HT-29 (cell line): ENCODE results near the gene ZBP1. TPM values are rescaled to one million over a fixed set of nuclear protein-coding genes. Genes with fewer than 3 reads are reported as not detected.
"Not testable (repeated sequence)": the region's sequence is repeated elsewhere in the genome, so short reads cannot be mapped to it uniquely, and the experiment has no call there.

ENCODE experiments used
- DNase-seq: peaks from one replicate; pipeline ENCODE4 v3.0.0-alpha.2; 2015; ENCODE audit warnings: low spot score
- total RNA-seq: library from RNA; depleted of rRNA; stranded (reverse); fragments of >200 nt; shearing (Covaris generic); gene quantifications from 2 replicates; pipeline ENCODE4 v1.2.3, GENCODE V29; 2014

Gene ZBP1
- total RNA-seq, 1 experiment from 2014 or later = 2.0 TPM

- DNase-seq = no peak
Observed at GRCh38 chr20:57647933-57648785, 27.9 kb upstream of the ZBP1 start.

- DNase-seq = no peak
Observed at GRCh38 chr20:57647006-57647932, 27.0 kb upstream of the ZBP1 start.

GRCh38 chr20:57638895-57639236 is 18.6 kb upstream of the ZBP1 start:
- no peak for DNase-seq

- no peak for DNase-seq
Observed at GRCh38 chr20:57638173-57638894, 18.1 kb upstream of the ZBP1 start.

- DNase-seq = no peak
Observed at GRCh38 chr20:57633945-57634491, 13.8 kb upstream of the ZBP1 start.

- no peak for DNase-seq
Observed at GRCh38 chr20:57632286-57632685, 12.1 kb upstream of the ZBP1 start.

GRCh38 chr20:57630061-57630460 is 9.8 kb upstream of the ZBP1 start:
- no peak for DNase-seq

GRCh38 chr20:57629491-57629901 is 9.3 kb upstream of the ZBP1 start:
- not testable (repeated sequence) for DNase-seq

GRCh38 chr20:57628962-57629308 is 8.7 kb upstream of the ZBP1 start:
- not testable (repeated sequence) for DNase-seq

GRCh38 chr20:57628047-57628961 is 8.1 kb upstream of the ZBP1 start:
- no peak for DNase-seq

- DNase-seq = no peak
Observed at GRCh38 chr20:57627339-57627738, 7.1 kb upstream of the ZBP1 start.

- no peak for DNase-seq
Observed at GRCh38 chr20:57625978-57626377, 5.8 kb upstream of the ZBP1 start.

GRCh38 chr20:57625181-57625958 is 5.1 kb upstream of the ZBP1 start:
- DNase-seq = no peak

GRCh38 chr20:57624124-57624523 is 3.9 kb upstream of the ZBP1 start:
- DNase-seq = no peak

- DNase-seq = peak; percentile 91
Observed at GRCh38 chr20:57622579-57623381, 2.6 kb upstream of the ZBP1 start.

- no peak for DNase-seq
Observed at GRCh38 chr20:57622201-57622570, 2.0 kb upstream of the ZBP1 start.

GRCh38 chr20:57621421-57622200 is 1.4 kb upstream of the ZBP1 start:
- peak; percentile 26 for DNase-seq

GRCh38 chr20:57620999-57621398 is 773 bp upstream of the ZBP1 start:
- no peak for DNase-seq
